Measurements from ENCODE around the gene ZNF740. TPM values are rescaled to one million over a fixed set of nuclear protein-coding genes. Genes with fewer than 3 reads are reported as not detected.

The ZNF740 gene
- total and polyA plus RNA-seq, 2 of the 8 experiments (the other 6 are each of a cell fraction or from before 2014, with no cell fraction given), result 8.2 to 40.0 TPM

DNA sequence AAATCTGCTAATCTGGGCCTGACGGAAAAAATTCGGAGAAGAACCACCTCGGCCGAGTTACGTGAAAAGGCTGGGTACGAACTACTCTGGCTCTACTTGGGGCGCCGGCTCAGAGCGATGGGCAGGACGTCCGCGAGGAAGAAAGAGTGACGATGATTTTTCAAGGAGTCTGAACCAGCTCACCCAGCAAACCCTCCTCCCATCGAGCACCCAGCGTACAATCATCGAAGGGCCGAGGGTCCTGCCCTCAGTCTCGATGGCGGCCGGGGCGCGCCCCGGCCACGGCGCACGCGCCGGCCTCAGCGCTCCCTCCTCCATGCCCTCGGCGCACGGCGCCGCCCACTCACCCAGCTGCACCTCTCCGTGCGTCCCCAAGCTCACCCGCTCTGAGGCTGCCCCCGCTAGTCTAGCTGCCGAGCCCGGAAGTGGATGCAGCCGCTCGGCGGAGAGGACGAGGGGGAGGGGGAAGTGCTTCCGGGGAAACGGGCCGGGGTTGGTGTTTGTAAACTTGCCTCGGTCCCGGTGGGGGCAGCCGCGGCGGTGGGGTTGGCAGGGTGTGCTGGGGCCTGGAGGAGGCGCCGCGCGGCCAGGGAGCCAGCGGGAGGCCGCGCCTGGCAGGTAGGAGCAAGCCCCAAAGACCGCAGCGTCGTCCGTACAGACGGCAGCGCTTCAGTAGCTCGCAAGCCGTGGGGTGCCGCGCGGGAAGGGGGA, at the start of gene ZNF740, which contains the start of gene CSAD (continued):
- TF ChIP-seq CBX8 (IDR thresholded peaks at IDR 0.05; ENCODE audit: borderline replicate concordance, low read depth, low read length), result no peak
- no peak for TF ChIP-seq SIRT6 (IDR thresholded peaks at IDR 0.05; ENCODE audit: low read length)
- TF ChIP-seq ATF2 (IDR thresholded peaks at IDR 0.05; ENCODE audit: low read length), result no peak
- TF ChIP-seq SRF (IDR thresholded peaks at IDR 0.05; ENCODE audit: low read depth, low read length), result no peak
- TF ChIP-seq, protein P1, sequence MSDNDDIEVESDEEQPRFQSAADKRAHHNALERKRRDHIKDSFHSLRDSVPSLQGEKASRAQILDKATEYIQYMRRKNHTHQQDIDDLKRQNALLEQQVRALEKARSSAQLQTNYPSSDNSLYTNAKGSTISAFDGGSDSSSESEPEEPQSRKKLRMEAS (IDR thresholded peaks at IDR 0.05), result peak; percentile 56
- no peak for TF ChIP-seq CHD1 (IDR thresholded peaks at IDR 0.05; ENCODE audit: low read depth, low read length)
- peak; percentile 70 for TF ChIP-seq PHF8 (conservative IDR thresholded peaks at IDR 0.05; ENCODE audit: low read depth, low read length)
- peak; percentile 89 for TF ChIP-seq ASH2L (IDR thresholded peaks at IDR 0.05; ENCODE audit: low read length)
- no peak for TF ChIP-seq JUN (IDR thresholded peaks at IDR 0.05; ENCODE audit: low read depth, low read length)
- TF ChIP-seq RXRA (IDR thresholded peaks at IDR 0.05; ENCODE audit: insufficient read depth, low read depth, low read length), result peak; percentile 37; the same call in 1 of the 2 replicates
- no peak for TF ChIP-seq JUND (IDR thresholded peaks at IDR 0.05; ENCODE audit: low read length)
- peak; percentile 97 for TF ChIP-seq EGR1 (IDR thresholded peaks at IDR 0.05; ENCODE audit: borderline replicate concordance, low read depth, low read length)
- no peak for TF ChIP-seq ATF3 (IDR thresholded peaks at IDR 0.05; ENCODE audit: insufficient read depth, low read depth, low read length)
- TF ChIP-seq SIX5 (IDR thresholded peaks at IDR 0.05; ENCODE audit: low read depth, low read length), result peak; percentile 7; the same call in 1 of the 2 replicates
- no peak for TF ChIP-seq BRCA1 (IDR thresholded peaks at IDR 0.05; ENCODE audit: low read depth, low read length)
- no peak for TF ChIP-seq SAP30 (IDR thresholded peaks at IDR 0.05; ENCODE audit: insufficient read depth, insufficient replicate concordance, low read length)
- TF ChIP-seq EZH2 (IDR thresholded peaks at IDR 0.05; ENCODE audit: low read depth, low read length, severe bottlenecking), result no peak
- no peak; the same call in 1 of the 2 replicates for TF ChIP-seq RBBP5 (IDR thresholded peaks at IDR 0.05; ENCODE audit: borderline replicate concordance, low read depth, low read length)
- no peak for TF ChIP-seq POU5F1 (IDR thresholded peaks at IDR 0.05; ENCODE audit: low read depth, low read length)
- no peak for TF ChIP-seq POLR2AphosphoS5 (IDR thresholded peaks at IDR 0.05; ENCODE audit: low read depth, low read length)
- no peak for TF ChIP-seq RAD21 (IDR thresholded peaks at IDR 0.05 in 1 of 2, conservative IDR thresholded peaks at IDR 0.05 in 1 of 2; ENCODE audit: low read depth in 2 of 2, low read length in 2 of 2)
- peak; percentile 75 for TF ChIP-seq NRF1 (IDR thresholded peaks at IDR 0.05; ENCODE audit: low read depth, low read length)
